Thyroid gland (tissue), 4 donors: Measurements from ENCODE around the gene PCDHB6.

Experiments used
- CTCF ChIP-seq, 6 experiments: fragments of 200-600 bp in 3 of 6; fragments of 450-650 bp in 3 of 6; sonication (generic) in 3 of 6; IDR thresholded peaks; one replicate each; pipeline ENCODE4 v1.5.1; 2016 to 2019; ENCODE audit warnings: antibody characterized with exemption in 6 of 6, mild to moderate bottlenecking in 2 of 6, inconsistent platforms in 1 of 6, moderate library complexity in 1 of 6
- POLR2A ChIP-seq, 2 donors: fragments of 450-650 bp; IDR thresholded peaks; one replicate each; pipeline ENCODE4 v1.6.1; 2017; ENCODE audit warnings: antibody characterized with exemption in 2 of 2, mild to moderate bottlenecking in 2 of 2, moderate library complexity in 1 of 2

GRCh38 chr5:141105350-141105749, 44.5 kb upstream of the PCDHB6 start:
- TF ChIP-seq POLR2A (IDR thresholded peaks at IDR 0.05) = no peak
- no peak for TF ChIP-seq CTCF (IDR thresholded peaks at IDR 0.05)
